GM12892 (cell line): ENCODE results near the gene ZNF845.

Experiments used
- POLR2AphosphoS5 ChIP-seq: IDR thresholded peaks from 2 replicates; pipeline ENCODE4 v1.6.1; 2011; ENCODE audit warnings: low read depth, low read length, control low read depth
- TAF1 ChIP-seq: IDR thresholded peaks from 2 replicates; pipeline ENCODE4 v1.6.1; 2011; ENCODE audit warnings: low read depth, mild to moderate bottlenecking, control low read depth, low read length, borderline replicate concordance

- TF ChIP-seq POLR2AphosphoS5 (no peak), TAF1 (no peak)
These were observed 38.6 kb upstream of the ZNF845 start for GRCh38 chr19:53294786-53295441.
